Measurements from ENCODE around the gene SLC16A11. TPM values are rescaled to one million over a fixed set of nuclear protein-coding genes. Genes with fewer than 3 reads are reported as not detected.

The SLC16A11 gene
- total and polyA plus RNA-seq, 9 of the 15 experiments (the other 6 are each of a cell fraction or from before 2014, with no cell fraction given) = not detected

GRCh38 chr17:7035591-7036368, 8.1 kb downstream of the SLC16A11 start, which contains the start of gene SLC16A13 (continued):
- TF ChIP-seq ZBTB40 (IDR thresholded peaks at IDR 0.05) (no peak), ZBTB40 (CRISPR knock-in tag; IDR thresholded peaks at IDR 0.05) (no peak), MECOM (CRISPR knock-in tag; IDR thresholded peaks at IDR 0.05) (no peak), CC2D1A (IDR thresholded peaks at IDR 0.05) (no peak), BRD9 (IDR thresholded peaks at IDR 0.05; ENCODE audit: low read depth, partially characterized antibody) (no peak), IFI16 (CRISPR knock-in tag; IDR thresholded peaks at IDR 0.05) (no peak), ZNF316 (IDR thresholded peaks at IDR 0.05) (no peak), RCOR1 (IDR thresholded peaks at IDR 0.05; ENCODE audit: borderline replicate concordance in 1 of 2, low read depth in 2 of 2, low read length in 2 of 2) (no peak; a peak in 1 of 4 replicates), CBX1 (IDR thresholded peaks at IDR 0.05; ENCODE audit: low read depth) (no peak), STAG1 (CRISPR knock-in tag; IDR thresholded peaks at IDR 0.05; ENCODE audit: borderline replicate concordance) (no peak), NONO (IDR thresholded peaks at IDR 0.05; ENCODE audit: low read depth in 2 of 2, low read length in 1 of 2) (no peak), CUX1 (CRISPR knock-in tag; IDR thresholded peaks at IDR 0.05) (no peak)
